Measurements from ENCODE around the gene GSTT2. TPM values are rescaled to one million over a fixed set of nuclear protein-coding genes. Genes with fewer than 3 reads are reported as not detected.
"Not testable (repeated sequence)": the region's sequence is repeated elsewhere in the genome, so short reads cannot be mapped to it uniquely, and the experiment has no call there.

GSTT2 gene
- total RNA-seq, 1 donor from 2014 or later: not detected

- not testable (repeated sequence) for H4K20me1 ChIP-seq (ENCODE audit: insufficient read depth, low read length); H3K4me3 ChIP-seq (ENCODE audit: insufficient read depth, low read depth, low read length); H3K36me3 Mint-ChIP-seq (ENCODE audit: low read depth, unreplicated experiment); H3K27ac Mint-ChIP-seq (ENCODE audit: unreplicated experiment); H3K4me1 ChIP-seq (ENCODE audit: insufficient read depth, low read length); H2AFZ ChIP-seq (ENCODE audit: low read depth, low read length); H3K4me1 Mint-ChIP-seq (ENCODE audit: low read depth, unreplicated experiment); DNase-seq (ENCODE audit: low read depth); H3K4me3 Mint-ChIP-seq (ENCODE audit: unreplicated experiment); H3K9me3 Mint-ChIP-seq (ENCODE audit: unreplicated experiment); H3K9ac ChIP-seq (ENCODE audit: low read length); H3K9me3 ChIP-seq (ENCODE audit: insufficient read depth, low read depth, low read length); H3K27ac ChIP-seq (ENCODE audit: low read depth, low read length); H3K36me3 ChIP-seq (ENCODE audit: insufficient read depth, low read length); H3K4me2 ChIP-seq (ENCODE audit: low read length); FAIRE-seq; H3K27me3 ChIP-seq (ENCODE audit: insufficient read depth, low read length); H3K79me2 ChIP-seq (ENCODE audit: insufficient read depth, low read length); H3K27me3 Mint-ChIP-seq (ENCODE audit: low read depth, unreplicated experiment)
These were observed 32.5 kb upstream of the GSTT2 start for GRCh38 chr22:23947391-23947790.

- not testable (repeated sequence) for H3K27me3 Mint-ChIP-seq (ENCODE audit: low read depth, unreplicated experiment); H3K27me3 ChIP-seq (ENCODE audit: insufficient read depth, low read length); H3K4me2 ChIP-seq (ENCODE audit: low read length); H3K36me3 Mint-ChIP-seq (ENCODE audit: low read depth, unreplicated experiment); H2AFZ ChIP-seq (ENCODE audit: low read depth, low read length); H3K27ac ChIP-seq (ENCODE audit: low read depth, low read length); FAIRE-seq; H3K27ac Mint-ChIP-seq (ENCODE audit: unreplicated experiment); H3K9me3 ChIP-seq (ENCODE audit: insufficient read depth, low read depth, low read length); H3K4me3 Mint-ChIP-seq (ENCODE audit: unreplicated experiment); H3K79me2 ChIP-seq (ENCODE audit: insufficient read depth, low read length); H3K4me1 ChIP-seq (ENCODE audit: insufficient read depth, low read length); H3K4me3 ChIP-seq (ENCODE audit: insufficient read depth, low read depth, low read length); DNase-seq (ENCODE audit: low read depth); H3K36me3 ChIP-seq (ENCODE audit: insufficient read depth, low read length); H3K4me1 Mint-ChIP-seq (ENCODE audit: low read depth, unreplicated experiment); H3K9me3 Mint-ChIP-seq (ENCODE audit: unreplicated experiment); H4K20me1 ChIP-seq (ENCODE audit: insufficient read depth, low read length); H3K9ac ChIP-seq (ENCODE audit: low read length)
These were observed 30.2 kb upstream of the GSTT2 start for GRCh38 chr22:23949764-23950163.

- FAIRE-seq; H3K36me3 Mint-ChIP-seq (ENCODE audit: low read depth, unreplicated experiment): not testable (repeated sequence)
These were observed 28.6 kb upstream of the GSTT2 start for GRCh38 chr22:23951383-23951782.

GRCh38 chr22:23952794-23953405 is 27.0 kb upstream of the GSTT2 start:
- H3K79me2 ChIP-seq (ENCODE audit: insufficient read depth, low read length); H3K4me2 ChIP-seq (ENCODE audit: low read length); H3K36me3 Mint-ChIP-seq (ENCODE audit: low read depth, unreplicated experiment); H3K4me1 Mint-ChIP-seq (ENCODE audit: low read depth, unreplicated experiment); H3K9ac ChIP-seq (ENCODE audit: low read length); H3K9me3 ChIP-seq (ENCODE audit: insufficient read depth, low read depth, low read length); H4K20me1 ChIP-seq (ENCODE audit: insufficient read depth, low read length); H3K9me3 Mint-ChIP-seq (ENCODE audit: unreplicated experiment); H3K27ac Mint-ChIP-seq (ENCODE audit: unreplicated experiment); H3K27ac ChIP-seq (ENCODE audit: low read depth, low read length); H3K36me3 ChIP-seq (ENCODE audit: insufficient read depth, low read length); H3K4me3 ChIP-seq (ENCODE audit: insufficient read depth, low read depth, low read length); H3K27me3 ChIP-seq (ENCODE audit: insufficient read depth, low read length); DNase-seq (ENCODE audit: low read depth); H3K4me1 ChIP-seq (ENCODE audit: insufficient read depth, low read length); H2AFZ ChIP-seq (ENCODE audit: low read depth, low read length); FAIRE-seq: not testable (repeated sequence)
- Mint-ChIP-seq H3K4me3 (ENCODE audit: unreplicated experiment) (peak overlapping the region; percentile 20), H3K27me3 (ENCODE audit: low read depth, unreplicated experiment) (peaks cover 12% of the 10 kb centered on the region)

More at GRCh38 chr22:23951383-23951782, 28.6 kb upstream of the GSTT2 start:
- H3K27me3 Mint-ChIP-seq (ENCODE audit: low read depth, unreplicated experiment): peaks cover 10% of the 10 kb centered on the region
- not testable (repeated sequence) for H3K27me3 ChIP-seq (ENCODE audit: insufficient read depth, low read length); H4K20me1 ChIP-seq (ENCODE audit: insufficient read depth, low read length); H3K9me3 Mint-ChIP-seq (ENCODE audit: unreplicated experiment); H3K27ac Mint-ChIP-seq (ENCODE audit: unreplicated experiment); H3K79me2 ChIP-seq (ENCODE audit: insufficient read depth, low read length); H2AFZ ChIP-seq (ENCODE audit: low read depth, low read length); H3K4me3 ChIP-seq (ENCODE audit: insufficient read depth, low read depth, low read length); H3K4me2 ChIP-seq (ENCODE audit: low read length); H3K36me3 ChIP-seq (ENCODE audit: insufficient read depth, low read length); H3K4me1 ChIP-seq (ENCODE audit: insufficient read depth, low read length); H3K9me3 ChIP-seq (ENCODE audit: insufficient read depth, low read depth, low read length); H3K27ac ChIP-seq (ENCODE audit: low read depth, low read length); H3K4me1 Mint-ChIP-seq (ENCODE audit: low read depth, unreplicated experiment); H3K4me3 Mint-ChIP-seq (ENCODE audit: unreplicated experiment); DNase-seq (ENCODE audit: low read depth); H3K9ac ChIP-seq (ENCODE audit: low read length)

GRCh38 chr22:23953485-23953884 is 26.4 kb upstream of the GSTT2 start:
- not testable (repeated sequence) for DNase-seq (ENCODE audit: low read depth); H3K36me3 ChIP-seq (ENCODE audit: insufficient read depth, low read length); H3K4me3 ChIP-seq (ENCODE audit: insufficient read depth, low read depth, low read length); H4K20me1 ChIP-seq (ENCODE audit: insufficient read depth, low read length); H2AFZ ChIP-seq (ENCODE audit: low read depth, low read length); H3K4me3 Mint-ChIP-seq (ENCODE audit: unreplicated experiment); H3K4me2 ChIP-seq (ENCODE audit: low read length); H3K9ac ChIP-seq (ENCODE audit: low read length); H3K4me1 Mint-ChIP-seq (ENCODE audit: low read depth, unreplicated experiment); H3K4me1 ChIP-seq (ENCODE audit: insufficient read depth, low read length); FAIRE-seq; H3K36me3 Mint-ChIP-seq (ENCODE audit: low read depth, unreplicated experiment); H3K79me2 ChIP-seq (ENCODE audit: insufficient read depth, low read length); H3K27me3 ChIP-seq (ENCODE audit: insufficient read depth, low read length); H3K9me3 ChIP-seq (ENCODE audit: insufficient read depth, low read depth, low read length); H3K27ac Mint-ChIP-seq (ENCODE audit: unreplicated experiment); H3K9me3 Mint-ChIP-seq (ENCODE audit: unreplicated experiment); H3K27ac ChIP-seq (ENCODE audit: low read depth, low read length)
- H3K27me3 Mint-ChIP-seq (ENCODE audit: low read depth, unreplicated experiment): peaks cover 12% of the 10 kb centered on the region

- not testable (repeated sequence) for FAIRE-seq; H3K4me1 ChIP-seq (ENCODE audit: insufficient read depth, low read length); H3K9ac ChIP-seq (ENCODE audit: low read length)
These were observed 25.5 kb upstream of the GSTT2 start for GRCh38 chr22:23954193-23954990.

More at GRCh38 chr22:23954193-23954990, 25.5 kb upstream of the GSTT2 start:
- not testable (repeated sequence) for H3K79me2 ChIP-seq (ENCODE audit: insufficient read depth, low read length); H3K27ac Mint-ChIP-seq (ENCODE audit: unreplicated experiment); H3K4me2 ChIP-seq (ENCODE audit: low read length); H3K36me3 ChIP-seq (ENCODE audit: insufficient read depth, low read length); H3K27ac ChIP-seq (ENCODE audit: low read depth, low read length); H3K4me3 Mint-ChIP-seq (ENCODE audit: unreplicated experiment); H3K4me3 ChIP-seq (ENCODE audit: insufficient read depth, low read depth, low read length); H3K9me3 ChIP-seq (ENCODE audit: insufficient read depth, low read depth, low read length); H3K36me3 Mint-ChIP-seq (ENCODE audit: low read depth, unreplicated experiment); H4K20me1 ChIP-seq (ENCODE audit: insufficient read depth, low read length); H3K4me1 Mint-ChIP-seq (ENCODE audit: low read depth, unreplicated experiment); H2AFZ ChIP-seq (ENCODE audit: low read depth, low read length); H3K9me3 Mint-ChIP-seq (ENCODE audit: unreplicated experiment); H3K27me3 ChIP-seq (ENCODE audit: insufficient read depth, low read length); DNase-seq (ENCODE audit: low read depth)
- H3K27me3 Mint-ChIP-seq (ENCODE audit: low read depth, unreplicated experiment): peaks cover 12% of the 10 kb centered on the region

All from astrocyte (in vitro differentiated cells and primary cell).